GM23338 (cell line): Measurements from ENCODE around the gene GCNT1. TPM values are rescaled to one million over a fixed set of nuclear protein-coding genes. Genes with fewer than 3 reads are reported as not detected.

Source experiments
- ATAC-seq: fragments of 200-7000 bp; cut with Tn5 transposase; 3 replicates; pipeline ENCODE4 v1.9.1; 2020
- DNase-seq: peaks from one replicate; pipeline ENCODE4 v3.0.0-alpha.2; 2015; ENCODE audit warnings: low spot score
- H2AFZ ChIP-seq: fragments of 200-600 bp; sonication (generic); 2 replicates; pipeline ENCODE4 v1.8.0; 2016; ENCODE audit warnings: antibody characterized with exemption, mild to moderate bottlenecking, moderate library complexity
- H3F3A ChIP-seq: fragments of 200-600 bp; sonication (generic); replicated peaks from 2 replicates; pipeline ENCODE4 v1.8.0; 2017; ENCODE audit warnings: antibody characterized with exemption, mixed run types, low read depth
- H3K27ac ChIP-seq: fragments of 200-600 bp; sonication (generic); 2 replicates; pipeline ENCODE4 v1.6.1; 2016; ENCODE audit warnings: low read depth
- H3K27me3 ChIP-seq: fragments of 200-600 bp; sonication (generic); 2 replicates; pipeline ENCODE4 v1.8.0; 2016; ENCODE audit warnings: mild to moderate bottlenecking, mixed run types, moderate library complexity; ENCODE audit not compliant: insufficient read depth
- H3K36me3 ChIP-seq: fragments of 200-600 bp; sonication (generic); 2 replicates; pipeline ENCODE4 v1.8.0; 2016; ENCODE audit warnings: mild to moderate bottlenecking; ENCODE audit not compliant: insufficient read depth
- H3K4me1 ChIP-seq: fragments of 200-600 bp; sonication (generic); 2 replicates; pipeline ENCODE4 v1.8.0; 2016; ENCODE audit warnings: mild to moderate bottlenecking, moderate library complexity; ENCODE audit not compliant: insufficient read depth
- H3K4me2 ChIP-seq: fragments of 200-600 bp; sonication (generic); 2 replicates; pipeline ENCODE4 v1.7.1; 2017; ENCODE audit warnings: mixed run types
- H3K4me3 ChIP-seq: fragments of 200-600 bp; sonication (generic); 2 replicates; pipeline ENCODE4 v1.6.1; 2016; ENCODE audit warnings: mixed run types
- H3K79me2 ChIP-seq: fragments of 200-600 bp; sonication (generic); replicated peaks from 2 replicates; pipeline ENCODE4 v1.8.0; 2017; ENCODE audit warnings: mild to moderate bottlenecking; ENCODE audit not compliant: insufficient read depth
- H3K9me2 ChIP-seq: fragments of 200-600 bp; sonication (generic); 2 replicates; pipeline ENCODE4 v1.8.0; 2017; ENCODE audit not compliant: insufficient read depth
- H4K20me1 ChIP-seq: fragments of 200-600 bp; sonication (generic); replicated peaks from 2 replicates; pipeline ENCODE4 v1.8.0; 2017; ENCODE audit warnings: mild to moderate bottlenecking; ENCODE audit not compliant: insufficient read depth
- H3K27ac Mint-ChIP-seq: 2 replicates; pipeline ENCODE4 v1.8.0; 2020; ENCODE audit warnings: inconsistent platforms, mild to moderate bottlenecking, moderate library complexity, mixed read lengths
- H3K27me3 Mint-ChIP-seq: 3 replicates; pipeline ENCODE4 v1.8.0; 2022; ENCODE audit warnings: low read depth, mild to moderate bottlenecking, moderate library complexity, mixed read lengths, inconsistent platforms; ENCODE audit not compliant: insufficient read depth, poor library complexity
- H3K36me3 Mint-ChIP-seq: 3 replicates; pipeline ENCODE4 v1.8.0; 2021; ENCODE audit warnings: low read depth, mild to moderate bottlenecking, inconsistent platforms, moderate library complexity, mixed read lengths
- H3K4me1 Mint-ChIP-seq: 3 replicates; pipeline ENCODE4 v1.8.0; 2020; ENCODE audit warnings: mild to moderate bottlenecking, inconsistent platforms, mixed read lengths
- H3K4me3 Mint-ChIP-seq: 3 replicates; pipeline ENCODE4 v1.8.0; 2021; ENCODE audit warnings: moderate library complexity, mild to moderate bottlenecking, inconsistent platforms, mixed read lengths
- H3K9me3 Mint-ChIP-seq: 3 replicates; pipeline ENCODE4 v1.8.0; 2020; ENCODE audit warnings: moderate library complexity, mild to moderate bottlenecking, inconsistent platforms, mixed read lengths
- CREB1 ChIP-seq: fragments of 250-450 bp; sonication (Bioruptor Pico); IDR thresholded peaks from 2 replicates; pipeline ENCODE4 v1.5.0; 2020; ENCODE audit warnings: low read depth, mild to moderate bottlenecking, moderate library complexity
- STAT1 ChIP-seq: IDR thresholded peaks from one replicate; pipeline ENCODE4 v1.6.1; 2016; ENCODE audit warnings: antibody characterized with exemption; ENCODE audit not compliant: unreplicated experiment
- ZNF331 ChIP-seq: fragments of 250-450 bp; sonication (Bioruptor Pico); IDR thresholded peaks from 2 replicates; pipeline ENCODE4 v1.5.0; 2020; ENCODE audit warnings: low read depth, mild to moderate bottlenecking, moderate library complexity
- polyA plus RNA-seq: library from polyadenylated mRNA; unstranded; fragments of >200 nt; fragmentation: Nextera tagmentation; extraction: Ambion mirVana; gene quantifications from 2 replicates; pipeline ENCODE4 v1.2.1, GENCODE V29; 2016
- total RNA-seq: library from RNA; depleted of rRNA; stranded (reverse); fragments of >200 nt; shearing (Covaris generic); gene quantifications from 2 replicates; pipeline ENCODE4 v1.2.3, GENCODE V29; 2014
- TF ChIP-seq, protein P1 (sequence below): IDR thresholded peaks from one replicate; pipeline ENCODE4 v1.6.1; 2018; ENCODE audit warnings: antibody characterized with exemption; ENCODE audit not compliant: unreplicated experiment
- TF ChIP-seq, protein P2 (sequence below), 2 experiments: fragments of 200-600 bp in 1 of 2; sonication (generic) in 1 of 2; conservative IDR thresholded peaks; 2 replicates each; pipeline versions ENCODE4 v1.5.1 to v1.6.1; 2016 to 2017; ENCODE audit warnings: antibody characterized with exemption in 2 of 2, low read depth in 2 of 2, mild to moderate bottlenecking in 2 of 2, moderate library complexity in 1 of 2
- TF ChIP-seq, protein P3 (sequence below): fragments of 250-450 bp; sonication (Bioruptor Pico); IDR thresholded peaks from 2 replicates; pipeline ENCODE4 v1.5.0; 2020; ENCODE audit warnings: mild to moderate bottlenecking, moderate library complexity

The GCNT1 gene
- total and polyA plus RNA-seq, 2 experiments from 2014 or later, result 4.2 to 11.4 TPM

DNA sequence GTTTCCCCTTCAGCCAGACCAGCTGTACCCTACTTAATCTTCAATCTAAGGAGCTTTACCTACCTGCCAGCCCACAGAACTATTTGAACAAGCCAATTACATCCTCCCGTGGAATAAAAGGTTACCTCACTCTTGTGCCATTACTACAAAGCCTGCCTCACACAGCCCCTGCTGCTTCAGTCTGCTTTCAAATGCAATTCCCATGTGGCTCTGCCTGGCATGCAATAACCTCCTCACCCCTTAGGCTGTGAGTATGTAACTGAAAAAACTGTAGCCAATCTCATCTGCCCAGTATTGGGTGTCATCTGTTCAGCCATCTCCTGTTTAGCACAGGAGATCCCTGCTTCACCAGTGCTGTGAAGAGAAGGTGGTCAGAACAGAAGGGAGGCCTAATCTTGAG, 6.1 kb upstream of the GCNT1 start (continued):
- TF ChIP-seq, protein P1, sequence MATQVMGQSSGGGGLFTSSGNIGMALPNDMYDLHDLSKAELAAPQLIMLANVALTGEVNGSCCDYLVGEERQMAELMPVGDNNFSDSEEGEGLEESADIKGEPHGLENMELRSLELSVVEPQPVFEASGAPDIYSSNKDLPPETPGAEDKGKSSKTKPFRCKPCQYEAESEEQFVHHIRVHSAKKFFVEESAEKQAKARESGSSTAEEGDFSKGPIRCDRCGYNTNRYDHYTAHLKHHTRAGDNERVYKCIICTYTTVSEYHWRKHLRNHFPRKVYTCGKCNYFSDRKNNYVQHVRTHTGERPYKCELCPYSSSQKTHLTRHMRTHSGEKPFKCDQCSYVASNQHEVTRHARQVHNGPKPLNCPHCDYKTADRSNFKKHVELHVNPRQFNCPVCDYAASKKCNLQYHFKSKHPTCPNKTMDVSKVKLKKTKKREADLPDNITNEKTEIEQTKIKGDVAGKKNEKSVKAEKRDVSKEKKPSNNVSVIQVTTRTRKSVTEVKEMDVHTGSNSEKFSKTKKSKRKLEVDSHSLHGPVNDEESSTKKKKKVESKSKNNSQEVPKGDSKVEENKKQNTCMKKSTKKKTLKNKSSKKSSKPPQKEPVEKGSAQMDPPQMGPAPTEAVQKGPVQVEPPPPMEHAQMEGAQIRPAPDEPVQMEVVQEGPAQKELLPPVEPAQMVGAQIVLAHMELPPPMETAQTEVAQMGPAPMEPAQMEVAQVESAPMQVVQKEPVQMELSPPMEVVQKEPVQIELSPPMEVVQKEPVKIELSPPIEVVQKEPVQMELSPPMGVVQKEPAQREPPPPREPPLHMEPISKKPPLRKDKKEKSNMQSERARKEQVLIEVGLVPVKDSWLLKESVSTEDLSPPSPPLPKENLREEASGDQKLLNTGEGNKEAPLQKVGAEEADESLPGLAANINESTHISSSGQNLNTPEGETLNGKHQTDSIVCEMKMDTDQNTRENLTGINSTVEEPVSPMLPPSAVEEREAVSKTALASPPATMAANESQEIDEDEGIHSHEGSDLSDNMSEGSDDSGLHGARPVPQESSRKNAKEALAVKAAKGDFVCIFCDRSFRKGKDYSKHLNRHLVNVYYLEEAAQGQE, result no peak
- TF ChIP-seq, protein P2, sequence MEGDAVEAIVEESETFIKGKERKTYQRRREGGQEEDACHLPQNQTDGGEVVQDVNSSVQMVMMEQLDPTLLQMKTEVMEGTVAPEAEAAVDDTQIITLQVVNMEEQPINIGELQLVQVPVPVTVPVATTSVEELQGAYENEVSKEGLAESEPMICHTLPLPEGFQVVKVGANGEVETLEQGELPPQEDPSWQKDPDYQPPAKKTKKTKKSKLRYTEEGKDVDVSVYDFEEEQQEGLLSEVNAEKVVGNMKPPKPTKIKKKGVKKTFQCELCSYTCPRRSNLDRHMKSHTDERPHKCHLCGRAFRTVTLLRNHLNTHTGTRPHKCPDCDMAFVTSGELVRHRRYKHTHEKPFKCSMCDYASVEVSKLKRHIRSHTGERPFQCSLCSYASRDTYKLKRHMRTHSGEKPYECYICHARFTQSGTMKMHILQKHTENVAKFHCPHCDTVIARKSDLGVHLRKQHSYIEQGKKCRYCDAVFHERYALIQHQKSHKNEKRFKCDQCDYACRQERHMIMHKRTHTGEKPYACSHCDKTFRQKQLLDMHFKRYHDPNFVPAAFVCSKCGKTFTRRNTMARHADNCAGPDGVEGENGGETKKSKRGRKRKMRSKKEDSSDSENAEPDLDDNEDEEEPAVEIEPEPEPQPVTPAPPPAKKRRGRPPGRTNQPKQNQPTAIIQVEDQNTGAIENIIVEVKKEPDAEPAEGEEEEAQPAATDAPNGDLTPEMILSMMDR (conservative IDR thresholded peaks at IDR 0.05; ENCODE audit: low read depth in 2 of 2), result no peak
- no peak for TF ChIP-seq ZNF331 (CRISPR knock-in tag)

DNA sequence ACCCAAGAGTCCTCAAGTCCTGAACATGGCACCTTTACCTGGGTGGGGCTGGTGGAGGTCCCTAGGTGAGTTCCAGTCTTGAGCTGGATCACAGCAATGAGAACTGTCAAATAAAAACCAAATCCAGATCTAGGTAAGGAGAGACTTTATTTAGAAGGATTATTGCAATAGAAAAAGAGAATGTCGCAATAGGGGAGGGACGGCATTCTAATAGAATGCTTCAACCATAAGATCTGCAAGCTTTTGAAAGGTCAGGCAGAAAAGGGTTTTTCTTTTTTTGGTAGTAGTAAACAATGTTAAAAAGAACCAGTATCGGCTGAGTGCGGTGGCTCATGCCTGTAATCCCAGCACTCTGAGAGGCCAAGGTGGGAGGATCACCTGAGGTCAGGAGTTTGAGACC, 5.2 kb upstream of the GCNT1 start:
- peaks cover 28% of the 10 kb centered on the region for H3K4me1 Mint-ChIP-seq
- DNase-seq, result no peak
- Histone ChIP-seq H3K27ac (no peak overlapping the region), H2AFZ (no peak overlapping the region), H3K79me2 (no peaks in the 10 kb centered on the region), H3K4me2 (no peak overlapping the region), H4K20me1 (no peaks in the 10 kb centered on the region), H3K9me2 (no peaks in the 10 kb centered on the region), H3F3A (no peaks in the 10 kb centered on the region), H3K36me3 (no peaks in the 10 kb centered on the region), H3K4me1 (peaks cover 14% of the 10 kb centered on the region), H3K27me3 (no peaks in the 10 kb centered on the region), H3K4me3 (no peak overlapping the region)
- H3K9me3 Mint-ChIP-seq, result peaks cover 12% of the 10 kb centered on the region
- no peak for ATAC-seq
- peaks cover 9% of the 10 kb centered on the region for H3K36me3 Mint-ChIP-seq
- H3K27ac Mint-ChIP-seq, result no peak overlapping the region
- H3K4me3 Mint-ChIP-seq, result no peak overlapping the region
- peaks cover 8% of the 10 kb centered on the region for H3K27me3 Mint-ChIP-seq
- TF ChIP-seq, protein P1, result no peak
- no peak for TF ChIP-seq STAT1
- TF ChIP-seq CREB1 (CRISPR knock-in tag), result no peak
- TF ChIP-seq, protein P2 (conservative IDR thresholded peaks at IDR 0.05; ENCODE audit: low read depth in 2 of 2), result no peak
- TF ChIP-seq, protein P3, sequence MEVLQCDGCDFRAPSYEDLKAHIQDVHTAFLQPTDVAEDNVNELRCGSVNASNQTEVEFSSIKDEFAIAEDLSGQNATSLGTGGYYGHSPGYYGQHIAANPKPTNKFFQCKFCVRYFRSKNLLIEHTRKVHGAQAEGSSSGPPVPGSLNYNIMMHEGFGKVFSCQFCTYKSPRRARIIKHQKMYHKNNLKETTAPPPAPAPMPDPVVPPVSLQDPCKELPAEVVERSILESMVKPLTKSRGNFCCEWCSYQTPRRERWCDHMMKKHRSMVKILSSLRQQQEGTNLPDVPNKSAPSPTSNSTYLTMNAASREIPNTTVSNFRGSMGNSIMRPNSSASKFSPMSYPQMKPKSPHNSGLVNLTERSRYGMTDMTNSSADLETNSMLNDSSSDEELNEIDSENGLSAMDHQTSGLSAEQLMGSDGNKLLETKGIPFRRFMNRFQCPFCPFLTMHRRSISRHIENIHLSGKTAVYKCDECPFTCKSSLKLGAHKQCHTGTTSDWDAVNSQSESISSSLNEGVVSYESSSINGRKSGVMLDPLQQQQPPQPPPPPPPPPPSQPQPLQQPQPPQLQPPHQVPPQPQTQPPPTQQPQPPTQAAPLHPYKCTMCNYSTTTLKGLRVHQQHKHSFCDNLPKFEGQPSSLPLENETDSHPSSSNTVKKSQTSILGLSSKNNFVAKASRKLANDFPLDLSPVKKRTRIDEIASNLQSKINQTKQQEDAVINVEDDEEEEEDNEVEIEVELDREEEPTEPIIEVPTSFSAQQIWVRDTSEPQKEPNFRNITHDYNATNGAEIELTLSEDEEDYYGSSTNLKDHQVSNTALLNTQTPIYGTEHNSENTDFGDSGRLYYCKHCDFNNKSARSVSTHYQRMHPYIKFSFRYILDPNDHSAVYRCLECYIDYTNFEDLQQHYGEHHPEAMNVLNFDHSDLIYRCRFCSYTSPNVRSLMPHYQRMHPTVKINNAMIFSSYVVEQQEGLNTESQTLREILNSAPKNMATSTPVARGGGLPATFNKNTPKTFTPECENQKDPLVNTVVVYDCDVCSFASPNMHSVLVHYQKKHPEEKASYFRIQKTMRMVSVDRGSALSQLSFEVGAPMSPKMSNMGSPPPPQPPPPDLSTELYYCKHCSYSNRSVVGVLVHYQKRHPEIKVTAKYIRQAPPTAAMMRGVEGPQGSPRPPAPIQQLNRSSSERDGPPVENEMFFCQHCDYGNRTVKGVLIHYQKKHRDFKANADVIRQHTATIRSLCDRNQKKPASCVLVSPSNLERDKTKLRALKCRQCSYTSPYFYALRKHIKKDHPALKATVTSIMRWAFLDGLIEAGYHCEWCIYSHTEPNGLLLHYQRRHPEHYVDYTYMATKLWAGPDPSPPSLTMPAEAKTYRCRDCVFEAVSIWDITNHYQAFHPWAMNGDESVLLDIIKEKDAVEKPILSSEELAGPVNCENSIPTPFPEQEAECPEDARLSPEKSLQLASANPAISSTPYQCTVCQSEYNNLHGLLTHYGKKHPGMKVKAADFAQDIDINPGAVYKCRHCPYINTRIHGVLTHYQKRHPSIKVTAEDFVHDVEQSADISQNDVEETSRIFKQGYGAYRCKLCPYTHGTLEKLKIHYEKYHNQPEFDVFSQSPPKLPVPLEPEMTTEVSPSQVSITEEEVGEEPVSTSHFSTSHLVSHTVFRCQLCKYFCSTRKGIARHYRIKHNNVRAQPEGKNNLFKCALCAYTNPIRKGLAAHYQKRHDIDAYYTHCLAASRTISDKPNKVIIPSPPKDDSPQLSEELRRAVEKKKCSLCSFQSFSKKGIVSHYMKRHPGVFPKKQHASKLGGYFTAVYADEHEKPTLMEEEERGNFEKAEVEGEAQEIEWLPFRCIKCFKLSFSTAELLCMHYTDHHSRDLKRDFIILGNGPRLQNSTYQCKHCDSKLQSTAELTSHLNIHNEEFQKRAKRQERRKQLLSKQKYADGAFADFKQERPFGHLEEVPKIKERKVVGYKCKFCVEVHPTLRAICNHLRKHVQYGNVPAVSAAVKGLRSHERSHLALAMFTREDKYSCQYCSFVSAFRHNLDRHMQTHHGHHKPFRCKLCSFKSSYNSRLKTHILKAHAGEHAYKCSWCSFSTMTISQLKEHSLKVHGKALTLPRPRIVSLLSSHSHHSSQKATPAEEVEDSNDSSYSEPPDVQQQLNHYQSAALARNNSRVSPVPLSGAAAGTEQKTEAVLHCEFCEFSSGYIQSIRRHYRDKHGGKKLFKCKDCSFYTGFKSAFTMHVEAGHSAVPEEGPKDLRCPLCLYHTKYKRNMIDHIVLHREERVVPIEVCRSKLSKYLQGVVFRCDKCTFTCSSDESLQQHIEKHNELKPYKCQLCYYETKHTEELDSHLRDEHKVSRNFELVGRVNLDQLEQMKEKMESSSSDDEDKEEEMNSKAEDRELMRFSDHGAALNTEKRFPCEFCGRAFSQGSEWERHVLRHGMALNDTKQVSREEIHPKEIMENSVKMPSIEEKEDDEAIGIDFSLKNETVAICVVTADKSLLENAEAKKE, result no peak
